Peyer's patch (tissue), 4 donors: Measurements from ENCODE around the gene COL23A1. TPM values are rescaled to one million over a fixed set of nuclear protein-coding genes. Genes with fewer than 3 reads are reported as not detected.

ENCODE experiments used
- DNase-seq, 3 donors: peaks; one replicate each; pipeline ENCODE4 v3.0.0-alpha.2; 2017 to 2019
- H3K27ac ChIP-seq, 4 donors: fragments of 200-600 bp; sonication (generic); one replicate each; pipeline ENCODE4 v1.5.1; 2016 to 2019
- H3K27me3 ChIP-seq, 2 donors: fragments of 200-600 bp; sonication (generic); one replicate each; pipeline ENCODE4 v1.5.1; 2019
- H3K36me3 ChIP-seq, 3 donors: fragments of 200-600 bp; sonication (generic); one replicate each; pipeline ENCODE4 v1.5.1; 2016 to 2019
- H3K4me1 ChIP-seq, 4 donors: fragments of 200-600 bp; sonication (generic); one replicate each; pipeline ENCODE4 v1.5.1; 2016 to 2019
- H3K4me3 ChIP-seq, 4 donors: fragments of 200-600 bp; sonication (generic); 1 replicate in 3 of 4; 2 replicates in 1 of 4; pipeline ENCODE4 v1.5.1; 2016 to 2019; ENCODE audit warnings: mild to moderate bottlenecking in 1 of 4
- H3K9me3 ChIP-seq, 4 donors: fragments of 200-600 bp; sonication (generic); one replicate each; pipeline ENCODE4 v1.5.1; 2016 to 2019; ENCODE audit warnings: mild to moderate bottlenecking in 1 of 4
- CTCF ChIP-seq, 6 experiments: fragments of 450-650 bp in 4 of 6; fragments of 200-600 bp in 2 of 6; sonication (generic) in 1 of 6; IDR thresholded peaks; one replicate each; pipeline ENCODE4 v1.5.1; 2017 to 2019; ENCODE audit warnings: antibody characterized with exemption in 6 of 6, mild to moderate bottlenecking in 3 of 6, moderate library complexity in 1 of 6
- POLR2A ChIP-seq, 2 donors: fragments of 450-650 bp; IDR thresholded peaks; one replicate each; pipeline ENCODE4 v1.5.1; 2017; ENCODE audit warnings: antibody characterized with exemption in 2 of 2, mild to moderate bottlenecking in 2 of 2, moderate library complexity in 2 of 2
- total RNA-seq, 4 donors: library from RNA; depleted of rRNA; stranded (reverse); fragments of >200 nt; gene quantifications; one replicate each; pipeline ENCODE4 v1.1.0, GENCODE V29; 2016

Gene COL23A1
- total RNA-seq, 4 donors from 2014 or later, result 0.57 to 5.8 (median 1.2) TPM; not detected in 1

DNA sequence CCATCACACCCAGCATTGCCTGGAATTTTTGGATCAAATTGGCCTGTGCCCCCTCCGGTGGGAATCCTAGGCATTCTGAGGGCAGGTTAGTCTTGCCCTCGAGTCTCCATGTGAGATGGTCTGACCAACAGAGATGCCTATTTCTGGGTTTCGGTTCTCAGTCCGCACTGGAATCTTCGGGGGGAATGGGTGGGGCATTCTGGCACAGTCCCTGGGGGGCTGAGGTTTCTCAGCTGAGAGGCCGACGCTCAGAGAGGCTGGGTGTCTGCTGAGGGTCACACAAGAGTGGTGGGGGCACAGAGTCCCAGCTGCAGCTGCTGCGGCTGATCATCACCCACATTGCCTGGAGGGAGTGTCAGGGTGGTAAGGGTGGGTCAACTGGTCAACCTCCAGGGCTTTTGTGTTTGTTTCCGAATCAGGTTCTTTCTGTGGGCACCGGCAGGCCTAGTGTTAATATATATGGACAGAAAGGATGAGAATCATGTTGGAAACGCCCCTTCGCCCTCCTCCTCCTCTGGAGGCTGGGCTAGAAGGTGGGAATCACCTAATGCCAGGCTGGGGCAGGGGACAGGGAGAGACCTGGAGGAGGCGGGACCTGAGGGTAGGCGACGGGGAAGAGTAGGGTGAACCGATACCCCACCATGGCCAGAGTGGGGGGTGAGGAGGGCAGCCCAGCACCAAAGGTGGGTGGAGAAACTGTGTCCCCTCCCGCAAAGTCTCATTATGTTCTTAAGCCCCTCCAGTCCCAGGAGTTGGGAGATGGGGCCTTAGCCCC is 208.1 kb downstream of the COL23A1 start:
- Histone ChIP-seq H3K27me3 (no peaks in the 10 kb centered on the region), H3K27ac (no peak overlapping the region), H3K4me1 (no peaks in the 10 kb centered on the region), H3K4me3 (no peak overlapping the region), H3K9me3 (no peaks in the 10 kb centered on the region), H3K36me3 (no peaks in the 10 kb centered on the region)
- peak in 1 of 3 donors; percentile 8 for DNase-seq
- TF ChIP-seq POLR2A (IDR thresholded peaks at IDR 0.05) (no peak), CTCF (IDR thresholded peaks at IDR 0.05) (no peak)

DNA sequence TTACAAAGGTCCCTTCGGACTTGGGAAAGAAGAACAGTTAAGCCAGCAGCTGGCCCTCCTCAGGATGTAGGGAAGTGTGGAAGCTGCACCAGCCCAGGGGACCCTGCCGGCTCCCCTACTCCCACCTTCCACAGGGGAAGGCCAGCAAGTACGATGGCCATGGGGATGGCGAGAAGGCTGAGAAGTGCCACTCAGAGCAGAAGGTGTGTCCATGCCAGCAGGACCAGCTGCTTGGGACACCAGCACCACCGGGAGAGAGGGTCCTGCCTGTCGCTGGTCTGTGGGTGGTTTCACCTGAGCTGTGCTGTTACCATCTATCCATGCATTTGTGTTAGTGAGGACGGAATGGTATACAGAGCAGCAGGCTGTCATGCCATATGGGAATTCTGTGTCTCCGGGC is 209.0 kb downstream of the COL23A1 start:
- DNase-seq, result no peak
- no peak overlapping the region for H3K4me3 ChIP-seq
- H3K27me3 ChIP-seq, result no peaks in the 10 kb centered on the region
- TF ChIP-seq CTCF (IDR thresholded peaks at IDR 0.05) (no peak), POLR2A (IDR thresholded peaks at IDR 0.05) (no peak)
- H3K4me1 ChIP-seq, result no peaks in the 10 kb centered on the region
- H3K9me3 ChIP-seq, result no peaks in the 10 kb centered on the region
- no peak overlapping the region for H3K27ac ChIP-seq
- H3K36me3 ChIP-seq, result no peaks in the 10 kb centered on the region

- Histone ChIP-seq H3K27ac (no peak overlapping the region), H3K9me3 (no peaks in the 10 kb centered on the region), H3K4me3 (no peak overlapping the region), H3K4me1 (no peaks in the 10 kb centered on the region), H3K27me3 (no peaks in the 10 kb centered on the region), H3K36me3 (no peaks in the 10 kb centered on the region)
- DNase-seq, result no peak
- TF ChIP-seq POLR2A (IDR thresholded peaks at IDR 0.05) (no peak), CTCF (IDR thresholded peaks at IDR 0.05) (no peak)
Observed at GRCh38 chr5:178380541-178381074, 209.6 kb downstream of the COL23A1 start.

- Histone ChIP-seq H3K4me3 (no peak overlapping the region), H3K36me3 (no peaks in the 10 kb centered on the region), H3K27me3 (no peaks in the 10 kb centered on the region), H3K4me1 (no peaks in the 10 kb centered on the region), H3K9me3 (no peaks in the 10 kb centered on the region), H3K27ac (no peak overlapping the region)
- TF ChIP-seq CTCF (IDR thresholded peaks at IDR 0.05) (no peak), POLR2A (IDR thresholded peaks at IDR 0.05) (no peak)
- no peak for DNase-seq
Observed at GRCh38 chr5:178380086-178380485, 210.1 kb downstream of the COL23A1 start.

DNA sequence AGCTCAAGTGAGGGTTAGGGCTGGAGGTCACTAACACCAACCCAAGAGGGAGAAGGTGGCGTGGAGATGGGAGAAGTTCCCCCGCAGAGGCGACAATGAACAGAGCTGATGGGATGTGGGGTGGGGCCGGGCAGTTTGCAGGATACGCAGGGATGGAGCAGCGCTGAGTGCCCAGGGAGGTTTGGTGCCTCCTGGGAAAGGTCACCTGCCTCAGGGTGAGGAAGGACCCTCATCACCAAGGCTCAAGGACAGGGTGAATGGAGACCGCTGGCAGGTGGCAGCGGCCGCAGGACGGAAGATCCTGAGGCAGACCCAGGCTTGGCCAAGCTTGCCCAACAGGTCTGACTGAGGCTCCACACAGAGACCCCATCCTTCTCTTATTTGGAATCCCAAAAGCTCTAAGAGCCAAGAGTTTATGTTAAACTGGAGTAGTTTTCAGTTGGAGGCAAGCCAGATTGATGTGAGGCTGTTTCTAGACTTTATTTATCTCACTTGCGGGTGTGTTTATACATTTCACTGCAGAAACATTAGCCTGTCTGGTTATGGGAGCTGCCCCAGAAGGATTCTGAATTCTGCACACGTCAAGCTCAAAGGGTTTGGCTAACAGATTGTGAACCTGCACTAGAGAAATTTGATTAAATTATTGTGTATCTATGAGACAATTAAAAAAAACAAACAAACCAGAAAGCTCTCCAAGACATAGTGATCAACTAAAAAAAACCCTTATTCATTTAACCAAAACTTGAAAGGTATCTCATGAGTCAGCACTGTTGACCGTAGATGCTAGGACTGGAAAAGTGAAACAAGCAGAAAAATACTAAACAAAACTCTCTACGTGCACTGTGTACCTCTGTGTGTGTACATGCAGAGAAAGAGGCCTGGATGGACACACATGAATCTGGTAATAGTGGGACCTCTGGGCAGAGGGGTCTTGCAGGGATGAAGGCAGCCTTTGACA is 211.4 kb downstream of the COL23A1 start:
- H3K27me3 ChIP-seq, result no peaks in the 10 kb centered on the region
- H3K36me3 ChIP-seq, result no peaks in the 10 kb centered on the region
- TF ChIP-seq POLR2A (IDR thresholded peaks at IDR 0.05) (no peak), CTCF (IDR thresholded peaks at IDR 0.05) (no peak)
- H3K9me3 ChIP-seq, result no peaks in the 10 kb centered on the region
- no peak overlapping the region for H3K4me3 ChIP-seq
- DNase-seq, result no peak
- H3K4me1 ChIP-seq, result no peaks in the 10 kb centered on the region
- no peak overlapping the region for H3K27ac ChIP-seq
